Activated CD8-positive, alpha-beta T cell treated with anti-CD3 and anti-CD28 coated beads for 36 hours (primary cell): ENCODE measurements around the gene SERPINA12. TPM values are rescaled to one million over a fixed set of nuclear protein-coding genes. Genes with fewer than 3 reads are reported as not detected.

Experiments
- ATAC-seq: fragments of 200-7000 bp; cut with Tn5 transposase; one replicate; pipeline ENCODE4 v1.10.0; 2021; ENCODE audit warnings: mild to moderate bottlenecking, moderate library complexity
- CTCF ChIA-PET: fragments of 350-600 bp; sonication (Branson Sonifier 250); formaldehyde crosslinking; loops from one replicate; lab custom pipeline; 2021; ENCODE audit warnings: antibody characterized with exemption; lab: Charles Lee
- POLR2A ChIA-PET: fragments of 350-600 bp; sonication (Branson Sonifier 250); formaldehyde crosslinking; loops from one replicate; lab custom pipeline; 2021; ENCODE audit warnings: antibody characterized with exemption; lab: Charles Lee
- DNase-seq: peaks from one replicate; pipeline ENCODE4 v3.0.0-alpha.2; 2020
- H3K27ac Mint-ChIP-seq: one replicate; pipeline ENCODE4 v1.8.0; 2021; ENCODE audit warnings: mild to moderate bottlenecking, mixed read lengths
- H3K27me3 Mint-ChIP-seq: one replicate; pipeline ENCODE4 v1.8.0; 2021; ENCODE audit warnings: mixed read lengths
- H3K36me3 Mint-ChIP-seq: one replicate; pipeline ENCODE4 v1.8.0; 2021; ENCODE audit warnings: low read depth, mixed read lengths
- H3K4me1 Mint-ChIP-seq: one replicate; pipeline ENCODE4 v1.8.0; 2021; ENCODE audit warnings: low read depth, mixed read lengths
- H3K4me3 Mint-ChIP-seq: one replicate; pipeline ENCODE4 v1.8.0; 2021; ENCODE audit warnings: mild to moderate bottlenecking, moderate library complexity, mixed read lengths
- H3K9me3 Mint-ChIP-seq: one replicate; pipeline ENCODE4 v1.8.0; 2021; ENCODE audit warnings: mixed read lengths
- intact Hi-C: fragments of 100-400 bp; cut with micrococcal nuclease; formaldehyde crosslinking; loops from one replicate; pipeline ENCODE4 v1.10.0; 2022
- total RNA-seq, 2 experiments: library from RNA; stranded (reverse); gene quantifications; one replicate each; pipeline ENCODE4 v1.2.3, GENCODE V29; 2021
- TF ChIP-seq, protein P1 (sequence below): fragments of 200-600 bp; IDR thresholded peaks from one replicate; pipeline ENCODE4 v1.8.0; 2022; ENCODE audit warnings: antibody characterized with exemption, mild to moderate bottlenecking

Gene SERPINA12
- total RNA-seq, 2 experiments from 2014 or later, result not detected

DNA sequence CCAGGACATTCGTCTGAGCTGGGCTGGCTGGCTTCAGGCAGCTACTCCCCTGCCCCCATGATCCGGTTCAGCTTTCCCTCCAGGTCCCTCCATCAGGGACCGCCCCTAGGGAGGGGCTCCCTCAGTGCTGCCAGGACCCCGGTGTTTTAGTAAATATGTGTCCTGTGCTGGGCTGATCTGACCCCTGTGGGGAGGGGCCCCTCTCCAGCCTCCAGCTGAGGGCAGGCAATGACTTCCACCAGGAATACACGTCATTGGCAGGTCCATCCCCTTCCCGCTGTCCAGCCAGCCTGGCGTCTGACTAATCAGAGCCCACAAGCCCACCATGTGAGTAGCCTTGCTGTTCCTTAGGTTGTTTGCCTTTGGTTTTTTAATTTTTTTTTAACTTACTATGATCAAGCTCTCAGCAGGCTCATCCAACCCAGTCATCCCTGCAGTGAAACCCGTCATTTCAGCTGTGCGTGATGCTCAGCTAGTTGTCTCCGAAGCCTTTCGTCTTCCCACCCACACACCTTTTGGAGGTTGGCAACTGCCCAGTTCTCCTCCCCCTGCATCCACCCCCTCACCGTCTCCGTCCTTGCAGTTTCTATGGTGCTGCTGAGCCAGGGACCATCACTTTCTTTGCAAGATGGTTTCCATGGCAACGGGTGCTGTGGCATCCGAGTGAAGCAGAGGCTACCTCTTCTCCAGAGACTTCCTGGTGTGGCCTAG lies 36.0 kb upstream of the SERPINA12 start:
- TF ChIP-seq, protein P1, sequence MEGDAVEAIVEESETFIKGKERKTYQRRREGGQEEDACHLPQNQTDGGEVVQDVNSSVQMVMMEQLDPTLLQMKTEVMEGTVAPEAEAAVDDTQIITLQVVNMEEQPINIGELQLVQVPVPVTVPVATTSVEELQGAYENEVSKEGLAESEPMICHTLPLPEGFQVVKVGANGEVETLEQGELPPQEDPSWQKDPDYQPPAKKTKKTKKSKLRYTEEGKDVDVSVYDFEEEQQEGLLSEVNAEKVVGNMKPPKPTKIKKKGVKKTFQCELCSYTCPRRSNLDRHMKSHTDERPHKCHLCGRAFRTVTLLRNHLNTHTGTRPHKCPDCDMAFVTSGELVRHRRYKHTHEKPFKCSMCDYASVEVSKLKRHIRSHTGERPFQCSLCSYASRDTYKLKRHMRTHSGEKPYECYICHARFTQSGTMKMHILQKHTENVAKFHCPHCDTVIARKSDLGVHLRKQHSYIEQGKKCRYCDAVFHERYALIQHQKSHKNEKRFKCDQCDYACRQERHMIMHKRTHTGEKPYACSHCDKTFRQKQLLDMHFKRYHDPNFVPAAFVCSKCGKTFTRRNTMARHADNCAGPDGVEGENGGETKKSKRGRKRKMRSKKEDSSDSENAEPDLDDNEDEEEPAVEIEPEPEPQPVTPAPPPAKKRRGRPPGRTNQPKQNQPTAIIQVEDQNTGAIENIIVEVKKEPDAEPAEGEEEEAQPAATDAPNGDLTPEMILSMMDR, result no peak
- CTCF ChIA-PET, result no interaction called here
- ATAC-seq (no peak), DNase-seq (no peak)
- POLR2A ChIA-PET, result no interaction called here
- Mint-ChIP-seq H3K4me1 (no peaks in the 10 kb centered on the region), H3K27ac (no peak overlapping the region), H3K9me3 (no peaks in the 10 kb centered on the region), H3K36me3 (no peaks in the 10 kb centered on the region), H3K27me3 (peaks cover 12% of the 10 kb centered on the region), H3K4me3 (no peak overlapping the region)
- intact Hi-C loops, result no loop called here

DNA sequence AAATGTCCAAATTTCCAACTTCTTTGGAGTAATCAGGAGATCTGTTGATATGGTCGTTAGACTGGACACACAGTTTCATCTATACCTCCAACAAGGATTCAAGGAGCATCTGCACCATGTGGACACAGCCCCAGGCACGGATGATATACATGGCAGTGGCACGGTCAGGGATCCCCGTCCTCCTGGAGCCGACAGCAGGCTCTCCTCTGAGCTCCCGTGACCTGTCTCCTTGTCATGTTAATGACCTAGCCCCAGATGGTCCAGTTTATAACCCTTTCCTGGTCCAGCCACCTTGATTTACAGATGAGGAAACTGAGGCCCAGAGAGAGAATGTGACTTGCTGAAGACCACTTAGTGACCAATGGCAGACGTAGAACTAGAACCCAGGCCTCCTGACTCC lies 35.5 kb upstream of the SERPINA12 start:
- no peak for ATAC-seq
- peaks cover 10% of the 10 kb centered on the region for H3K27me3 Mint-ChIP-seq
- no peak for DNase-seq
- H3K27ac Mint-ChIP-seq, result no peak overlapping the region
- no peaks in the 10 kb centered on the region for H3K9me3 Mint-ChIP-seq
- ChIA-PET CTCF (no interaction called here), POLR2A (no interaction called here)
- intact Hi-C loops, result no loop called here
- H3K4me1 Mint-ChIP-seq, result no peaks in the 10 kb centered on the region
- H3K36me3 Mint-ChIP-seq, result no peaks in the 10 kb centered on the region
- H3K4me3 Mint-ChIP-seq, result no peak overlapping the region
- TF ChIP-seq, protein P1, result no peak

DNA sequence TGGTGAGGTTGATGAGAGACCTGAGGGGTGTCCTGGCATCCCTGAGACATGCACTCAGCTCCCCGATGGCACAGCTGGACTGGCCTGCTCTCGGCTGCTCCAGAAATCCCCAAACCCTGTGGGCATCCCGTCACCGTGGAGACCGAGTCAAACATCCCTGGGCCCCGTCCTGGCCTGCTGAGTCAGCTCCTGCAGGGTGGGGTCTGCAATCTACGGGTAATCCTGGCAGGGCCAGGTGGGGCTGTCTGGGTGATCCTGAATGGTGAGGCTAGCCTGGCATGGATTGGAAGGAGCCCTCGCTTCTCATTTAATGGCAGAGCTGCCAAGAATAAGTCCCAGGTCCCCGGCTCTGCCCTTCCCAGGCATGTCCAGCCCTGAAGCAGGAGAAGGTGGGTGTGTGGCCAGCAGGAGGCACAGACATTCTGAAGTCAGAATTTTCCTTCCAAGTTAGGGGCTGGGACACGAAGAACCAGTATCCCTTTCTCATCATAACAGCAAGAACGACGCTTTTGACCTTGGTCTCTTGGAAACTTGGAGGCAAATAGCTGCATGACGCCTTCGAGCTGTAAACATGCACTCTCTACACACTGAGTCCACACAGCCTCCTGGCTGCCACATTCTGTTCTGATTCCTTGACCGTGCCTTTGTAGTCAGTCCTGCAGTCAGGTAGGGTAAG lies 34.3 kb upstream of the SERPINA12 start:
- ChIA-PET POLR2A (no interaction called here), CTCF (interaction anchor here (1.5 kb wide), 1 partner anchor 57 kb away, joined by 3 read pairs; no protein-coding TSS in a partner anchor)
- H3K36me3 Mint-ChIP-seq, result no peaks in the 10 kb centered on the region
- H3K4me3 Mint-ChIP-seq, result no peak overlapping the region
- no peak for DNase-seq
- peaks cover 10% of the 10 kb centered on the region for H3K27me3 Mint-ChIP-seq
- no peaks in the 10 kb centered on the region for H3K4me1 Mint-ChIP-seq
- TF ChIP-seq, protein P1, result no peak
- no peaks in the 10 kb centered on the region for H3K9me3 Mint-ChIP-seq
- no peak for ATAC-seq
- H3K27ac Mint-ChIP-seq, result no peak overlapping the region
- intact Hi-C loops, result no loop called here

DNA sequence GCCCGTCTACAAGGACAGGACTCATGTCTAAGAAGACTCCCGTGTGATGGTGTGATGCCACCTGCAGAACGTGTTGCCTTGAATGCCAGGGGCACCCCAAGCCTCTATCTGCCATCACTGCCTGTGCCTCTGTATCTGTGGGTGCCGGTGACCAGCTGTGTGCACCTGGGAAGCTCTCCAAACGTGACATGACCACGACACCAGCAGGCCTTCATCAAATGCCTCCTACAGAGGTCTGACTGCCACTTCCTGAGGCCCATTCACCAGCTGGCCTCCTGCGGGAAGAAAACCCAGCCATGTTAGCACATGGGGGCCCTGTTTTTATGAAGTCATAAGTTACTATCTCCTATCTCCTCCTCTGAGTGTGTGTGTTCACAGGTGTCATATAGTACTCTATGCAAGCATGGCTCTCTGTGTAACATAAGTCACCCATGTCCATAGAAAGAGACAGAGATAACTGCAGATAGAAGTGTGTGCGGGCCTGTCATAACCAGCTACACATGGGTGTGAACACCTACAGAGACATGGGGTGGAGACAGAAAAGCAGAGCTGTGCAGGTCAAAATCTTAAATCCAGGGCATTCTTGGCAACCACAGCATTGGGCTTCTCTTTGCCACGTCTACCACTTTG lies 33.7 kb upstream of the SERPINA12 start:
- Mint-ChIP-seq H3K27me3 (peaks cover 11% of the 10 kb centered on the region), H3K4me1 (no peaks in the 10 kb centered on the region), H3K9me3 (no peaks in the 10 kb centered on the region), H3K4me3 (no peak overlapping the region), H3K36me3 (no peaks in the 10 kb centered on the region), H3K27ac (no peak overlapping the region)
- TF ChIP-seq, protein P1, result no peak
- DNase-seq (no peak), ATAC-seq (no peak)
- ChIA-PET CTCF (interaction anchor here (1.5 kb wide), 1 partner anchor 57 kb away, joined by 3 read pairs; no protein-coding TSS in a partner anchor), POLR2A (no interaction called here)
- intact Hi-C loops, result no loop called here
